Dermis lymphatic vessel endothelial cell (primary cell): ENCODE results near the gene STIM1. TPM values are rescaled to one million over a fixed set of nuclear protein-coding genes. Genes with fewer than 3 reads are reported as not detected.

ENCODE experiments used
- total RNA-seq: library from RNA; depleted of rRNA; stranded (reverse); fragments of >200 nt; gene quantifications from 2 replicates; pipeline ENCODE4 v1.2.1, GENCODE V29; 2014

STIM1 gene
- 27.5 and 37.1 TPM in 2 replicates for total RNA-seq

DNA sequence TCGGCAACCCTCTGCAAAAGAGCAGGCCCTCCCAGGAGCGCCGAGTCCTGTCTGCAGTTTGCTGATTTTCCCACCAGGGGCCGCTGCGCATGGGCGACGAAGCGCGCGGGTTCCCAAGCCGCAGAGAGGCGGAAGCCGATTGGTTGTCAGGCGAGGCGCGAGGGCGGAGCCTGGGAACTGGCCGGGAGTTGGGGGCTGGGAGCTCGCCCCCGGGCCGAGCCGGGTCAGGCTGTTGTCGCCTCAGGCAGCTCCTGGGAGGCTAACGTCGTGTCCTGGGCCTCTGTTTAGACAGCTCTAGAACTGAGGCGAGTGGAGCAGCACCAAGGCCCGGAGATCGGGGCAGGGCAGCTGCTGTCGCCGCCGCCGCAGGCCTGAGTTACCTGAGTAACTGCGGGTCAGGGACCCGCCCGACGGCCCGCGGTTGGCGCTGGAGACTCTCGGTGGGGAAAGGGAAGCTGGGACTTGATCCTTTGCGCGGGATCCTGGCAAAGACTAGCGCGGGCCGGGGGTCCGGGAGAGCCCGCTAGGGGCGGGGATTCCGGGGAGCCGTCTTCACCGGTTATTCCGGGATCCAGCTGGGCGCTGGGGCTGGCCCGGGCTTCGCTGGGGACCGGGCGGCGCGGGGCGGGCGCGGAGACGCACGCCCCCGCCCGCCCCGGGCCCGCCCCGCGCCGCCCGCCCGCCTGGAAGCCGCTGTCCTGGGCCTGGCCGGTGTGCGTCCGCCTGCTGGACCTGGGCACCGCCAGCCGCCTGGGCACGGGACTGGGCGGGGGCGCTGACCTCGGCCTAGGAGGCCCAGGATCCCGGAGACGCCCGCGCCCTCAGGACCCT, at the start of gene STIM1:
Gene STIM1, plus strand, starts transcription at position 688 of the 831 bp plus-strand sequence. CDS start 607 bp downstream, outside the sequence.

DNA sequence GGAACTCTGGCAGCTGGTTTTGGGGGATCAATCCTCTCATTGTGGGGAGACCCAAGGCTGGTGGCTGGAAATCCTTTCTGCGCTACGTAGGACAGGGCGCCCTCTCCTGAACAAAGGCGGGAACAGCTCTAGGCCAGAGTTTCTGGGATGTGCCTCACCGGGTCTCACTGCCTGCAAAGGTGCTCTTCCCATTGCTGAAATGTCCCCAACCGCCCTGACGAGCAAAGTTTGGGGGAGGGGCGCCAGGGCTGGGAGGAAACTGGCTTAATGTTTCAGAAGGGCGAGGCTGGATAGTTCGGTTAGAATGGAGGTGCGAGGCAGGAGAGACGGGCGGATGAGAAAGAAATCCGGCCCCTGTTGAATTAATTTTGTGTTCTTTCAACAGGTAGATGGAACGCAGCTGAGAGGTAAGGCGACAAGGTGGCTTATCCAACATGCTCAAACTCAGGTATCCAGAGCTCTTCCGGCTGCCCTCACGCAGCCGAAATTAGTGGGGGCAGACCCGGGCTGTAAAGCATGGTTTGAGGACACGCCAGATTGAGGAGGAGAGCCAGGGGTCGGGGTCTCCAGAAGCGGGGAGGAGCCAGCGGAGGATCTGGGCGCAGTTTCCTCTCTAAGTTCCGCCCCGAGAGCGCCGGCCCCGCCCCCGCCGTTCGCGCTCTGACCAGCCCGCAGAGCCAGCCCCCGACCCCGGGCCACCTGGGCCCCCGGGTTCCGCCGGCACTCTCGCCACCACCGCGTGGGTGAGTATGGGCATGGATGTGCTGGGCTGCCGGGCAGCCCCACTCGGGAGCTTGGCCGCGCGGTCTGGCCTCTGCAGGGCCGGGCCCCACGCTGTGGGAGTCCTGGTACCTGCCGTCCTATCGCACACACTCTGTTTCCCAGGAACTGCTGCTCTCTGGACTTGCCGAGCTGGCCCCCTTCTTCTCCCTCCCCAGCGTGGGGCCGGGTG, 47.3 kb upstream of the STIM1 start, which contains the start of gene PGAP2:
Gene PGAP2, plus strand, starts transcription at position 652 of the 952 bp plus-strand sequence. CDS start 2,700 bp downstream, outside the sequence.

DNA sequence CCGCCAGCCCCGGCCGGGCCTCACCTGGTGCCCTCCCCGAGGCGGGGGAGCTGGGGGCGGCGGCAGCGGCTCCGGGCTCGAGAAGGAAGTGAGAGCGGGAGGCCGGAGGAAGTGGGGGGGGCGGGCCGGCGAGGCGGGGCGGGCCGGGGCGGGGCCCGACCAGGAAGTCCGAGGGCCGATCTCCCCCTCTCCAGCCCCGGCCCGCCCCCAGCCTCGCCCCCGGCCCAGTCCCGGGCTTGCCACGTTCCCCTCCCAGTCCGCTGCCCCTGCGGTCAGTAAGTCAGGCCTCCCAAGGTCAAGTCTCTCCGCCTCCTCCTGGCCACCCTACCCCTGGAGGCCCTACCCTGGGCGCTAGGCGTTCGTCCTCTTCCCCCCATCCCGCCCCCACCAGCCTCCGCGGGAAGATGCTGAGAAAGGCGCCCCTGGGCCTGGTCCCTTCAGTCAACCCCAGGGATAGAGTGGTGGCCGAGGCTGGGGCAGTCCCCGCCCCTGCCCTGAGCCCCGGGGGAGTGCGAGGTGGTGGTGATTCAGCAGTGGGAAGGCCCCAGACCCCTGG, 14.5 kb upstream of the STIM1 start, which contains the start of gene RHOG:
Gene RHOG, minus strand, starts transcription at position 90 of the 556 bp plus-strand sequence. CDS start 12,821 bp downstream, outside the sequence.

GRCh38 chr11:4094348-4095291, 239.2 kb downstream of the STIM1 start, which contains the start of gene RRM1:
Gene RRM1, plus strand, starts transcription at chr11:4094799. Its CDS starts 214 bp downstream, at chr11:4095013.

Other genes starting within 250 kb of the STIM1 start
- not detected in 2 replicates for gene ART5, start 213.7 kb upstream of the STIM1 start, total RNA-seq
- gene ART1, start 210.5 kb upstream of the STIM1 start, total RNA-seq, result not detected in 2 replicates
- gene CHRNA10, start 184.3 kb upstream of the STIM1 start, total RNA-seq, result 0.33 and 0.43 TPM in 2 replicates
- gene NUP98, start 58.1 kb upstream of the STIM1 start, total RNA-seq, result 66.1 and 77.8 TPM in 2 replicates
- 8.1 and 11.6 TPM in 2 replicates for gene PGAP2, start 47.1 kb upstream of the STIM1 start, total RNA-seq
- 7.6 and 9.4 TPM in 2 replicates for gene RHOG, start 14.7 kb upstream of the STIM1 start, total RNA-seq
- 38.6 and 42.7 TPM in 2 replicates for gene RRM1, start 239.1 kb downstream of the STIM1 start, total RNA-seq